ENCODE results near the gene SLC13A2. TPM values are rescaled to one million over a fixed set of nuclear protein-coding genes. Genes with fewer than 3 reads are reported as not detected.

SLC13A2 gene
- total and polyA plus RNA-seq, 11 donors, result 0.03 TPM; not detected in 10

DNA sequence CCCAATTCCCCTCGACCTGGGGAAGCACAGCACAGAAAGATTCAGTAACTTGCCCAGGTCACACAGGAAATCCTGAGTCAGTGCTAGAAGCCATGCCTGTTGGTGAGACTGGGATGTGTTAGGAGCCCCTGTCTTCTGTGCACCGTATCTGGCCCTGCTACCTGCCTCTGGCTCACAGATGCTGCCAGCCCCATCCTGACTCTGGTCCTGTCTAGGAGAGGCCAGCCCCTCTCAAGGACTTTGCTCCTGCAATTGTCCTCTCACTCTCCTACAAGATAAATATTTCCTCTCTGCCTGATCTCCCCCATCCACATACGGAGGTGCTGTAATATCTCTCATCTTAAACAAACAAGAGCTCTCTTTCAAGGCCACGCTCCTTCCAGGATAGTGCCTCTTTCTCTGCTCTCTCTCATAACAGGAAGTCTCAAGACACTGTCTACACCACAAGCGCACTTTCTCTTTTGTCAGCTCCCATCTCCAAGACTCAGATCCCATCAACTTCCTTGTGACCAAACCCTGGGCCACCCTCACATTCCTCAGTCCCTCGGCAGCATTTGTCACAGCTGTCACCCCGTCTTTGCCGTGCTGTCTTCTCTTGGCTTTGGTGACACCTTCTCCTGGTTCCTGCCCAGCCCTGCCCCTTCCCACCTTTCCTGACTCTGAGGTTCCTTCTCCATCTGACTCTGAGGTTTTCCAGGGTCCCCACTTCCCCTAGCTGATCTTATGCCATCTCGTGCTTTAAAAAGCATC is 1.9 kb downstream of the SLC13A2 start:
- DNase-seq (no peak), ATAC-seq (no peak)
- Histone ChIP-seq H3K36me3 (no peaks in the 10 kb centered on the region), H3K27ac (no peak overlapping the region), H3K27me3 (no peaks in the 10 kb centered on the region), H3K4me3 (no peak overlapping the region), H3K4me1 (no peaks in the 10 kb centered on the region), H3K9me3 (no peaks in the 10 kb centered on the region)
- TF ChIP-seq POLR2A (IDR thresholded peaks at IDR 0.05), result no peak
- TF ChIP-seq, protein P1, sequence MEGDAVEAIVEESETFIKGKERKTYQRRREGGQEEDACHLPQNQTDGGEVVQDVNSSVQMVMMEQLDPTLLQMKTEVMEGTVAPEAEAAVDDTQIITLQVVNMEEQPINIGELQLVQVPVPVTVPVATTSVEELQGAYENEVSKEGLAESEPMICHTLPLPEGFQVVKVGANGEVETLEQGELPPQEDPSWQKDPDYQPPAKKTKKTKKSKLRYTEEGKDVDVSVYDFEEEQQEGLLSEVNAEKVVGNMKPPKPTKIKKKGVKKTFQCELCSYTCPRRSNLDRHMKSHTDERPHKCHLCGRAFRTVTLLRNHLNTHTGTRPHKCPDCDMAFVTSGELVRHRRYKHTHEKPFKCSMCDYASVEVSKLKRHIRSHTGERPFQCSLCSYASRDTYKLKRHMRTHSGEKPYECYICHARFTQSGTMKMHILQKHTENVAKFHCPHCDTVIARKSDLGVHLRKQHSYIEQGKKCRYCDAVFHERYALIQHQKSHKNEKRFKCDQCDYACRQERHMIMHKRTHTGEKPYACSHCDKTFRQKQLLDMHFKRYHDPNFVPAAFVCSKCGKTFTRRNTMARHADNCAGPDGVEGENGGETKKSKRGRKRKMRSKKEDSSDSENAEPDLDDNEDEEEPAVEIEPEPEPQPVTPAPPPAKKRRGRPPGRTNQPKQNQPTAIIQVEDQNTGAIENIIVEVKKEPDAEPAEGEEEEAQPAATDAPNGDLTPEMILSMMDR (IDR thresholded peaks at IDR 0.05), result no peak
- intact Hi-C loops (cut with DNase I), result loop anchor here in 1 of 10 donors (10.0 kb wide), 1 partner anchor 61 kb away; no protein-coding TSS in a partner anchor
- 49 to 52% (median 51%) methylated on average over 9 of the region's 9 CpGs for WGBS, 4 donors

DNA sequence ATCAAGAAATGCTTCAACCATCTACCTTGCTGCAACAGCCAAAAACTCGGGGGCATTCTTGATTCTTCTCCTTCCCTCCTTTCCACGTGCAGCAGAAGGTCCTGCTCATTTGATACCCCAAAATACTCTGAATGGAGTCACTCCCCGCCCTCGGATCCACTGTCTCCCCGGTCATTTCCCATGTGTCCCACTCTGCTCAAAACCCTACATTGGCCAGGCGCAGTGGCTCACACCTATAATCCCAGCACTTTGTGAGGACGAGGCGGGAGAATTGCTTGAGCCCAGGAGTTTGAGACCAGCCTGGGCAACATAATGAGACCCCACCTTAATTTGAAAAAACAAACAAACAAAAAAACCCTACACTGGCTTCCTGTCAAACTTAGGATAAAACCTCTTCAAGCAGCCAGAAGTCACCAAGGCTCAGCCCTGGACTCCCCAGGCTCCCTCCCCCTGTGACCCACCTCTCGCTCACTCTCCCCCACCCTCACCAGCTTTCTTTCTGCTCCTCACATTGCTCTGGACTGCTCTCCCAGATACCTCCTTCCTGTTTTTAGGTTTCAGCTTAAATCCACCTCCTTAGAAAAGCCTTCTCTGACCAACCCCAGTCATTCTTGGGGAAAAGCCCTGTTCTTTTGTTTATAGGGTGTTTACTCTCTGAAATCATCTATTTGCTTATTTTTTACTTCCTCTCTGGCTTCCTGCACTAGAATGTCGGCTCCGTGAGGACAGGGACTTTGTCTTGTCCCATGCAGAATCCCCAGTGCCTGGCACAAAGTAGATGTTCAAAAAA is 2.8 kb downstream of the SLC13A2 start:
- H3K27me3 ChIP-seq, result no peaks in the 10 kb centered on the region
- H3K4me1 ChIP-seq, result no peaks in the 10 kb centered on the region
- intact Hi-C loops (cut with DNase I), result loop anchor here in 1 of 10 donors (10.0 kb wide), 1 partner anchor 61 kb away; no protein-coding TSS in a partner anchor
- H3K4me3 ChIP-seq, result no peak overlapping the region
- ATAC-seq (no peak), DNase-seq (no peak)
- no peaks in the 10 kb centered on the region for H3K36me3 ChIP-seq
- WGBS, 4 donors, result 75 to 83% (median 79%) methylated on average over 11 of the region's 11 CpGs
- no peaks in the 10 kb centered on the region for H3K9me3 ChIP-seq
- no peak overlapping the region for H3K27ac ChIP-seq
- TF ChIP-seq POLR2A (IDR thresholded peaks at IDR 0.05), result no peak
- TF ChIP-seq, protein P1 (IDR thresholded peaks at IDR 0.05), result no peak

DNA sequence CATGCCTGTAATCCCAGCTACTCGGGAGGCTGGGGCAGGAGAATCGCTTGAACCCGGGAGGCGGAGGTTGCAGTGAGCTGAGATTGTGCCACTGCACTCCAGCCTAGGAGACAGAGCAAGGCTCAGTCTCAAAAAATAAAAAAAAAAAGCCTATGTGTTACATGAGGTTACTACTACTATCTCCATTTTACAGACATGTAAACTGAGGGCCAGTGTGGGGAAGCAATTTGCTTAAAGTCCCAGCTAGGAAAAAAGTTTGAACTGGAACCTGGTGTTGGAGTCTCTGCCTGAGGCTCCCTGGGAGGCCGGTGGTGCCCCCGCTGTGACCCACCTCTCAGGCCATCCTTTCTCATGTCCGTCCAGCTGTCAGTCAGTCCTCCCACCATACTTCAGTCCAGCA is 4.5 kb downstream of the SLC13A2 start:
- ATAC-seq (no peak), DNase-seq (no peak)
- Histone ChIP-seq H3K27me3 (no peaks in the 10 kb centered on the region), H3K36me3 (no peaks in the 10 kb centered on the region), H3K27ac (no peak overlapping the region), H3K4me1 (no peaks in the 10 kb centered on the region), H3K4me3 (no peak overlapping the region), H3K9me3 (no peaks in the 10 kb centered on the region)
- TF ChIP-seq, protein P1 (IDR thresholded peaks at IDR 0.05), result no peak
- TF ChIP-seq POLR2A (IDR thresholded peaks at IDR 0.05), result no peak
- 80 to 93% (median 91%) methylated on average over 7 of the region's 7 CpGs for WGBS, 4 donors
- intact Hi-C loops (cut with DNase I), result loop anchor here in 1 of 10 donors (10.0 kb wide), 1 partner anchor 63 kb away; no protein-coding TSS in a partner anchor

Measured in heart left ventricle (tissue), 16 donors.